GM21529 (cell line): ENCODE measurements around the gene FRA10AC1.
"Not testable (repeated sequence)": the region's sequence is repeated elsewhere in the genome, so short reads cannot be mapped to it uniquely, and the experiment has no call there.

Experiments
- ATAC-seq: cut with Tn5 transposase; IDR thresholded peaks from one replicate; pipeline ENCODE4 v1.9.1; 2021; ENCODE audit not compliant: unreplicated experiment

FRA10AC1 gene

DNA sequence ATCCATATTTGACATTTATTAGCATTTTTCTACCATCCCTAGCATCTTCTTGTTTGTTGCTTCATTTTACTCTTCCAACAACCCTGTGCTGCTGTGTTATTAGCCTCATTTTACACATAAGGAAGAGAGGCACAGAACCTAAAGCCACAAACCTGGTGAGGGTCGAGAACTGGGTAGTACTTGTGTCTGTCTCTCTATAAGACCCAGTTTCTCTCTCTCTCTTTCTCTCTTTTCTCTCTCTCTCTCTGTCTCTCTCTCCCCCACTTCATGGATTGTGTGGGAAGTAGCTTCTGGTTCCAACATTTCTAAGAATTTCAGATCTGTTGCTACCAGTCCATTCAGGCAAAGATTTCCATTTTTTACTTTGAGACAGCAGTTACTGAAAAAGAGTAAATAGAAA, 1.4 kb upstream of the FRA10AC1 start:
- ATAC-seq, result no peak

DNA sequence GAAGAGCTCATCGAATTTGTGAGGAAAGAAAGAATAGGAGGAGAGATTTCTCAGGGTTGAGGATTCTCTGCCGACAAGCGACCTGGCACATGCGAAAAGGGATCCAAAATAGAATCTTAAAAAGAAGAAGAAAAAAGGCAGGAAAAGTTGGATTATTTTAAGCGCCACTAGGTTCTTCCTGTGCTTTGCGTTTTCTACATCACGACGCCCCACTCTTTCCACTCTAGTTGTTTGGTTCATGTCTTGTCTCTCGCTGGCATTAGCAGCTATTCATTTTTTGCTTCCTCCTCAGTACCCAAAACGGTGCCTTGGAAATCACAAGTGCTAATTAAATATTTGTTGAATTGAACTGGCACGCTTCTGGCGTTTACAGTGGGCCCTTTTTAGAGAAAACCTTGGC, 674 bp upstream of the FRA10AC1 start:
- no peak for ATAC-seq

- ATAC-seq, result peak; percentile 15
Measured at GRCh38 chr10:93701866-93702209, 554 bp downstream of the FRA10AC1 start.

DNA sequence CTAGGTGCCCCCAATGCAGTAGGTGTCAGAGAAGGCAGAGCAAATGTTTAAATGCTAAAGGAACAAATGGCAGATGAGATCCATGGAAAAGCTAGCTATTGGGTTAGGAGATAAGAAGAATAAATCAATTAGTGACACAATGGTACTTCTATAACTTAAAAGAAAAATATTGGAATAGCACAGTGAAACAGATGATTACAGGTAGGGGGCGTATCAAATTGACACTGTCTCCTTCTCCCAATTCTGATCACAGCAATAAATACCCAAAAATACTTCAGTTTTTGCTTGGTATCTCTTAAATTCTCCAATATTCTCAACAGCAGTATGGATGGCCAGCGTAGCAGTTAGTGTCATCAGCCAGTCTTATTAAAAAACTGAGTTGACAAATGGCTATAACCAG, 5.2 kb downstream of the FRA10AC1 start:
- no peak for ATAC-seq

DNA sequence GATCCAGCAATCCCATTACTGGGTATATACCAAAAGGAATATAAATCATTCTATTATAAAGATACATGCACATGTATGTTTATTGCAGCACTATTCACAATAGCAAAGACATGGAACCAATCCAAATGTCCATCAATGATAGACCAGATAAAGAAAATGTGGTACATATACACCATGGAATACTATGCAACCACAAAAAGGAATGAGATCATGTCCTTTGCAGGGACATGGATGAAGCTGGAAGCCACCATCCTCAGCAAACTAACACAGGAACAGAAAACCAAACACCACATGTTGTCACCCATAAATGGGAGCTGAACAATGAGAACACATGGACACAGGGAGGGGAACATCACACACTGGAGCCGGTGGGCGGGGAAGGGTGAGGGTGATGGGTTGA, 5.8 kb downstream of the FRA10AC1 start:
- not testable (repeated sequence) for ATAC-seq

GRCh38 chr10:93695740-93696139, 6.7 kb downstream of the FRA10AC1 start:
- no peak for ATAC-seq

DNA sequence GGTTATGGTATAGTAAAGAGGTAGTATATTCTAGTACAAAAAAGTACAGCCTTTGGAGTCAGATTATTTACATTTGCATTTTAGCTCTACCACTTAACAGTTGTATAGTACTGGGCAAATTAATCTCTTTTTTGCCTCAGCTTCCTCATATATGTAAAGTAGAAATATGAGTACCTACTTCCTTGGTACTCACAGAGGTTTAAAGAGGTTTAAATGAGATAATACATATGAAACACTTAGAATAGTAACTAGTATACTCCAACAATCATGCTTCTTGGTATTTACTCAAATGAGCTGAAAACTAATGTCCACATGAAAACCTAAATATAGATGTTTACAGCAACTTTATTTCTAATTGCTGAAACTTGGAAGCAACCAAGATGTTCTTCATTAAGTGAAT, 14.7 kb downstream of the FRA10AC1 start:
- no peak for ATAC-seq

GRCh38 chr10:93680412-93681047, 21.9 kb downstream of the FRA10AC1 start:
- no peak for ATAC-seq

- no peak for ATAC-seq
Measured at GRCh38 chr10:93678805-93679587, 23.4 kb downstream of the FRA10AC1 start.

DNA sequence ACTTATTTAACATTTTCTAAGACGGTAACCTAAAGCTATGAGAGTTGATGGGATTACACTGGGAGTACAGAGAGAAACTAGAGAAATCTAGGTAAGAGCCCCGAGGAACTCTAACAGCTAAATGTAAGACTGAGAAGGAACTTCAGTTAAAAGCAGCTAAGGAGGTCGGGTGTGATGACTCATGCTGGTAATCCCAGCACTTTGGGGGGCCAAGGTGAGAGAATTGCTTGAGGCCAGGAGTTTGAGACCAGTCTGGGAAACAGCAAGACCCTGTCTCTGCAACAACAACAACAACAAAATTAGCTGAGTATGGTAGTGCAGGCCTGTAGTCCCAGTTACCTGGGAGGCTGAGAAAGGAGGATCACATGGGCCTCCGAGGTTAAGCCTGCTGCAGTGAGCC, 24.0 kb downstream of the FRA10AC1 start:
- ATAC-seq, result no peak

DNA sequence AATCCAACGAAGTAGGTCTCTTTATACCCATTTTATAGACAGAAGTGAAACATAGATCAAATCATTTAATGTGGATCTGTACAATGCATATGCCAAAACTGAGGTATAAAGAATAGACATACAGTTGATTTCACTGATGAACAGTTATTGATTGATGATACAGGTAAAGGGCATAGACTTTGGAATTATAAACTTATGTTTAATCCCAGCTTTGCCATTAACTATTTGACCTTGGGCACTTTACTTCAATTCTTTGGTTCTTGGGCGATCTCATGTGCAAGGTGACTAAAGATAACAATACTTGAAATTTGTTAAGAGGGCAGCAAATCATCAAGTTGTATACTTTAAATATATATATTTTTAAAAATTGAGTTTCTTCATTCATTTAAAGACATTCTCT, 28.6 kb downstream of the FRA10AC1 start:
- ATAC-seq, result no peak

GRCh38 chr10:93672890-93673289, 29.5 kb downstream of the FRA10AC1 start:
- ATAC-seq, result no peak

- no peak for ATAC-seq
Measured at GRCh38 chr10:93672022-93672678, 30.2 kb downstream of the FRA10AC1 start.

DNA sequence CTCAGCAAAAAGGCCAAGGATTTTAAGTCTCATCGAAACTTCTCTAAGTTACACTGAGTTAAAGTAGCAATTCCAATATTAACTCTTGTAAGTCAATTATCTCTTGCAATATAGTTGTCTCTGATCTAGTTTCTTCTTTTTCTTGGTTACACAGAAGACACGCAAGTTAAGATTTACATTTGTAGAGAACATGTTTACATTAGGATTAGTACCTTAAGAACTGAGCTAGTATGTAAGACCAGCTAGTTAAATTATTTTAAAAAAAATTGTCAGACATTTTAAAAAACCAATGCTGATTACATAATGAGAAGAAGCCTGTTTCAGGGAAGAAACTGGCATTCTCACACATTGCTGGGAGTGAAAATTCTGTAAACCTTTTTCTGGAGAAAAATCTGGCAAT, 31.4 kb downstream of the FRA10AC1 start:
- no peak for ATAC-seq

DNA sequence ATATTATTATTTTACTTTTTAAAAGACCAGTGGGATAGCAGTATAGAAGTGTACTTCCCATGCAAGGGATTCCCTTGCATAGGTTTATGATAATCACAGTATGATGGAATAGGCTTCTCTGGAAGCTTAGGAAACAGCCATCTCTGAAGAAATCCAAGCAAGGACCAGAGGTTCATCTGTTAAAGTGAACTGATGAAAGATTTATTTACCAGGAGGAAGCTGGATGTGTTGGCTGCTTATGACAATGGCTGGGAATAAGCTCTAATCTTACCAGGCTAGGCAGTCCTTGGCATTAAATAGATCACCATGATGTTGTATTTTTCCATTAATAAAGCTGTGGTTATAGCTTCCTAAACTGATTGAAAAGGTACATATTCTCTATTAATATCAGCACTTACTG, 32.0 kb downstream of the FRA10AC1 start:
- no peak for ATAC-seq

DNA sequence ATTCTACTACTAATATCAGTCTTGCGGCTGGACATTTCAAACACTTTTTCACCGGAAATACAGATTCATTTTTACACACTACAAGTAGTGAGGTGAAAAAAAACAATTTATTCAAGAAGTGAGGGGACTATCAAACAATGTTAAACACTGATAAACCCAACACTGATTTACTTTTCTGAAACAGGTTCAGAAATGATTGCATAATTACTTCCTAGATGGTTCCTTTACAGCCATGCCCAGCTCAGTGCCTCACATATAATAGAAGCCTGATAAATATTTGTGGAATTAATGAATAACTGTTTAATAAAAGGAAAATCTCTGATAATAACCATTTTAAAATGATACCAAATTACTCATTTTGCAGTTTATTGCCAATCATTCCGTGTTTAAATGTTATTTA, 34.6 kb downstream of the FRA10AC1 start:
- ATAC-seq, result no peak

GRCh38 chr10:93666030-93666429, 36.4 kb downstream of the FRA10AC1 start:
- ATAC-seq, result no peak

DNA sequence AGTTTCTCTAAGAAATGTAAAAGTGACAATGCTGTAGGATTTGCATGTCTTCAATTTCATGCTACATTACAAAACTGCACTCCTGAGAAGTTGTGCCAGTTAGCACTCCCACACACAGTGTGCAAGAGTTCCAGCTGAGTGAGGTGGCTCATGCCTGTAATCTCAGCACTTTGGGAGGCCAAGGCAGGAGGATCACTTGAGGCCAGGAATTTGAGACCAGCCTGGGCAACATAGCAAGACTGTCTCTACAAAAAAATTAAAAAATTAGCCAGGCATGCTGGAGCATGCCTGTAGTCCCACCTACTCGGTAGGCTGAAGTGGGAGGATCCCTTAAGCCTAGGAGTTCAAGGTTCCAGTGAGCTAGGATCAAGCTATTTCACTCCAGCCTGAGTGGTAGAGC, 44.6 kb downstream of the FRA10AC1 start:
- no peak for ATAC-seq

GRCh38 chr10:93656155-93656554, 46.2 kb downstream of the FRA10AC1 start:
- ATAC-seq, result no peak

GRCh38 chr10:93654201-93654600, 48.2 kb downstream of the FRA10AC1 start:
- no peak for ATAC-seq

DNA sequence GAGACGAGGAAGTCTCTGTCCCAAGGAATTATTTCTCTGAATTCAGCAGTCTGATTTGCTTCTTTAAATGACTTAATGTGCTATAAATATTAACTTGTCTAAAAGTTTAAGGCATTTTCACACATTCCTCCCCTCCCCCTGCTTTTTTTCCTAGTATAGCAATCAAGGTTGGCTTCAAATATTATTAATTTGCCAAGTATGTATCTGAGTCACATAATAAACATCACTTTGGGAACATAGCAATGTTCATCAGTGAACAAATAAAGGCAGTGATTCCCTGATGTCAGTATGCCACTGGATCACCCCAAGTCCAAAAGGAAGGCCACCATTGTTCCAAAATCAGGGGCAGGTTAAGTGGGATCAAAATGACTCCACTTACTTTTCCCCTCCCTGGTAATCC, 49.5 kb downstream of the FRA10AC1 start:
- ATAC-seq, result no peak

- no peak for ATAC-seq
Measured at GRCh38 chr10:93639791-93640190, 62.6 kb downstream of the FRA10AC1 start.
